NOMO-1 treated with DMSO at 0.1 percent for 48 hours (cell line): ENCODE measurements around the gene DNAJC2.
"Not testable (repeated sequence)": the region's sequence is repeated elsewhere in the genome, so short reads cannot be mapped to it uniquely, and the experiment has no call there.

Experiments used
- DNase-seq: peaks from one replicate; lab custom pipeline; 2025; ENCODE audit not compliant: unreplicated experiment; lab: John Stamatoyannopoulos, UW

DNAJC2 gene

GRCh38 chr7:103343758-103344452, 662 bp downstream of the DNAJC2 start:
- DNase-seq, result peak; percentile 11

GRCh38 chr7:103343332-103343731, 1.2 kb downstream of the DNAJC2 start:
- no peak for DNase-seq

GRCh38 chr7:103341466-103341865, 3.1 kb downstream of the DNAJC2 start:
- no peak for DNase-seq

- DNase-seq, result no peak
These were observed 5.7 kb downstream of the DNAJC2 start for GRCh38 chr7:103338864-103339263.

- no peak for DNase-seq
These were observed 7.8 kb downstream of the DNAJC2 start for GRCh38 chr7:103336761-103337160.

GRCh38 chr7:103325744-103326143, 18.8 kb downstream of the DNAJC2 start:
- no peak for DNase-seq

- no peak for DNase-seq
These were observed 27.6 kb downstream of the DNAJC2 start for GRCh38 chr7:103317009-103317408.

- DNase-seq, result no peak
These were observed 28.1 kb downstream of the DNAJC2 start for GRCh38 chr7:103316380-103316941.

GRCh38 chr7:103314852-103315251, 29.7 kb downstream of the DNAJC2 start:
- no peak for DNase-seq

GRCh38 chr7:103307503-103308231, 36.9 kb downstream of the DNAJC2 start:
- no peak for DNase-seq

- DNase-seq, result no peak
These were observed 43.1 kb downstream of the DNAJC2 start for GRCh38 chr7:103301441-103301840.

- no peak for DNase-seq
These were observed 44.9 kb downstream of the DNAJC2 start for GRCh38 chr7:103299660-103300059.

- DNase-seq, result no peak
These were observed 46.8 kb downstream of the DNAJC2 start for GRCh38 chr7:103297837-103298179.

- peak; percentile 44 for DNase-seq
These were observed 47.4 kb downstream of the DNAJC2 start, which contains the start of gene PMPCB for GRCh38 chr7:103296901-103297836. PMPCB (plus strand) TSS chr7:103297435; CDS start chr7:103297460, 25 bp downstream.

- DNase-seq, result no peak
These were observed 51.0 kb downstream of the DNAJC2 start for GRCh38 chr7:103293526-103293925.

GRCh38 chr7:103292122-103292521, 52.4 kb downstream of the DNAJC2 start:
- DNase-seq, result no peak

- not testable (repeated sequence) for DNase-seq
These were observed 61.7 kb downstream of the DNAJC2 start for GRCh38 chr7:103282802-103283427.

- DNase-seq, result not testable (repeated sequence)
These were observed 63.8 kb downstream of the DNAJC2 start for GRCh38 chr7:103280803-103281155.

GRCh38 chr7:103279963-103280802, 64.4 kb downstream of the DNAJC2 start:
- DNase-seq, result peak; percentile 0

- DNase-seq, result not testable (repeated sequence)
These were observed 65.0 kb downstream of the DNAJC2 start for GRCh38 chr7:103279636-103279962.
